NT2/D1 (cell line): ENCODE measurements around the gene SLCO3A1.

ENCODE experiments used
- SUZ12 ChIP-seq: IDR thresholded peaks from 2 replicates; pipeline ENCODE4 v1.6.1; 2011; ENCODE audit not compliant: insufficient read length, insufficient read depth; ENCODE audit errors: extremely low read depth
- YY1 ChIP-seq: IDR thresholded peaks from 2 replicates; pipeline ENCODE4 v1.6.1; 2011; ENCODE audit not compliant: insufficient read length, insufficient read depth
- ZNF274 ChIP-seq: IDR thresholded peaks from 2 replicates; pipeline ENCODE4 v1.6.1; 2011; ENCODE audit warnings: mild to moderate bottlenecking, low read depth, low read length

GRCh38 chr15:91878319-91878870, 24.9 kb downstream of the SLCO3A1 start:
- TF ChIP-seq YY1 = no peak
- no peak for TF ChIP-seq ZNF274
- TF ChIP-seq SUZ12 = no peak
